Neural cell (in vitro differentiated cells): Measurements from ENCODE around the gene LHB.

Experiments used
- EP300 ChIP-seq: fragments of 450-650 bp; conservative IDR thresholded peaks from 2 replicates; pipeline ENCODE4 v1.6.1; 2014; ENCODE audit warnings: antibody characterized with exemption, mild to moderate bottlenecking, moderate library complexity; ENCODE audit not compliant: poor library complexity, severe bottlenecking
- EZH2 ChIP-seq: fragments of 200-600, 300-800 bp; shearing (Covaris generic), sonication (generic); IDR thresholded peaks from 2 replicates; pipeline ENCODE4 v1.6.1; 2014; ENCODE audit warnings: antibody characterized with exemption, low read length, borderline replicate concordance, mild to moderate bottlenecking; ENCODE audit not compliant: insufficient read depth, poor library complexity, severe bottlenecking
- POLR2AphosphoS5 ChIP-seq: IDR thresholded peaks from 2 replicates; pipeline ENCODE4 v1.6.1; 2012
- TAF1 ChIP-seq: IDR thresholded peaks from 2 replicates; pipeline ENCODE4 v1.6.1; 2012; ENCODE audit warnings: low read depth
- TF ChIP-seq, protein P1 (sequence below): fragments of 450-650 bp; IDR thresholded peaks from 2 replicates; pipeline ENCODE4 v1.5.1; 2014; ENCODE audit warnings: antibody characterized with exemption, mild to moderate bottlenecking, moderate library complexity; ENCODE audit not compliant: poor library complexity, severe bottlenecking
- TF ChIP-seq, protein P2 (sequence below): IDR thresholded peaks from 2 replicates; pipeline ENCODE4 v1.6.1; 2012; ENCODE audit warnings: borderline replicate concordance

DNA sequence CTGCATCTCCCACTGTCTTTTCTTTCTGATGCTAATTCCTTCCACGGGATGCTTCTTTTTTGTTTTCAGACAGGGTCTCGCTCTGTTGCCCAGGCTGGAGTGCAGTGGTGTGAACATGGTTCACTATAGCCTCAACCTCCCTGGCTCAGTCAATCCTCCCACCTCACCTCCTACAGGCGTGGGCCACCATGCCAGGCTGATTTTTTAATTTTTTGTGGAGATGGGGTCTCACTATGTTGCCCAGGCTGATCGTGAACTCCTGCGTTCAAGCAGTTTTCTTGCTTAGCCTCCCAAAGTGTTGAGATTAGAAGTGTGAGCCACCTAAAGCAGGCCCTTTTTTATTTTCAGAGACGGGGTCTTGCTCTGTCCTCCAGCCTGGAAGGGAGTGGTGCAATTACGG is 28.6 kb downstream of the LHB start:
- TF ChIP-seq, protein P1, sequence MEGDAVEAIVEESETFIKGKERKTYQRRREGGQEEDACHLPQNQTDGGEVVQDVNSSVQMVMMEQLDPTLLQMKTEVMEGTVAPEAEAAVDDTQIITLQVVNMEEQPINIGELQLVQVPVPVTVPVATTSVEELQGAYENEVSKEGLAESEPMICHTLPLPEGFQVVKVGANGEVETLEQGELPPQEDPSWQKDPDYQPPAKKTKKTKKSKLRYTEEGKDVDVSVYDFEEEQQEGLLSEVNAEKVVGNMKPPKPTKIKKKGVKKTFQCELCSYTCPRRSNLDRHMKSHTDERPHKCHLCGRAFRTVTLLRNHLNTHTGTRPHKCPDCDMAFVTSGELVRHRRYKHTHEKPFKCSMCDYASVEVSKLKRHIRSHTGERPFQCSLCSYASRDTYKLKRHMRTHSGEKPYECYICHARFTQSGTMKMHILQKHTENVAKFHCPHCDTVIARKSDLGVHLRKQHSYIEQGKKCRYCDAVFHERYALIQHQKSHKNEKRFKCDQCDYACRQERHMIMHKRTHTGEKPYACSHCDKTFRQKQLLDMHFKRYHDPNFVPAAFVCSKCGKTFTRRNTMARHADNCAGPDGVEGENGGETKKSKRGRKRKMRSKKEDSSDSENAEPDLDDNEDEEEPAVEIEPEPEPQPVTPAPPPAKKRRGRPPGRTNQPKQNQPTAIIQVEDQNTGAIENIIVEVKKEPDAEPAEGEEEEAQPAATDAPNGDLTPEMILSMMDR, result no peak
- no peak for TF ChIP-seq EZH2
- no peak for TF ChIP-seq POLR2AphosphoS5
- no peak for TF ChIP-seq EP300
- TF ChIP-seq, protein P2, sequence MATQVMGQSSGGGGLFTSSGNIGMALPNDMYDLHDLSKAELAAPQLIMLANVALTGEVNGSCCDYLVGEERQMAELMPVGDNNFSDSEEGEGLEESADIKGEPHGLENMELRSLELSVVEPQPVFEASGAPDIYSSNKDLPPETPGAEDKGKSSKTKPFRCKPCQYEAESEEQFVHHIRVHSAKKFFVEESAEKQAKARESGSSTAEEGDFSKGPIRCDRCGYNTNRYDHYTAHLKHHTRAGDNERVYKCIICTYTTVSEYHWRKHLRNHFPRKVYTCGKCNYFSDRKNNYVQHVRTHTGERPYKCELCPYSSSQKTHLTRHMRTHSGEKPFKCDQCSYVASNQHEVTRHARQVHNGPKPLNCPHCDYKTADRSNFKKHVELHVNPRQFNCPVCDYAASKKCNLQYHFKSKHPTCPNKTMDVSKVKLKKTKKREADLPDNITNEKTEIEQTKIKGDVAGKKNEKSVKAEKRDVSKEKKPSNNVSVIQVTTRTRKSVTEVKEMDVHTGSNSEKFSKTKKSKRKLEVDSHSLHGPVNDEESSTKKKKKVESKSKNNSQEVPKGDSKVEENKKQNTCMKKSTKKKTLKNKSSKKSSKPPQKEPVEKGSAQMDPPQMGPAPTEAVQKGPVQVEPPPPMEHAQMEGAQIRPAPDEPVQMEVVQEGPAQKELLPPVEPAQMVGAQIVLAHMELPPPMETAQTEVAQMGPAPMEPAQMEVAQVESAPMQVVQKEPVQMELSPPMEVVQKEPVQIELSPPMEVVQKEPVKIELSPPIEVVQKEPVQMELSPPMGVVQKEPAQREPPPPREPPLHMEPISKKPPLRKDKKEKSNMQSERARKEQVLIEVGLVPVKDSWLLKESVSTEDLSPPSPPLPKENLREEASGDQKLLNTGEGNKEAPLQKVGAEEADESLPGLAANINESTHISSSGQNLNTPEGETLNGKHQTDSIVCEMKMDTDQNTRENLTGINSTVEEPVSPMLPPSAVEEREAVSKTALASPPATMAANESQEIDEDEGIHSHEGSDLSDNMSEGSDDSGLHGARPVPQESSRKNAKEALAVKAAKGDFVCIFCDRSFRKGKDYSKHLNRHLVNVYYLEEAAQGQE, result no peak
- no peak for TF ChIP-seq TAF1
